A549 (cell line): ENCODE results near the gene OR4N5.

ENCODE experiments used
- CEBPB ChIP-seq, 2 experiments: fragments of >200 bp in 1 of 2; sonication (Bioruptor Twin) in 1 of 2; formaldehyde crosslinking in 1 of 2; IDR thresholded peaks; 2 replicates each; pipeline ENCODE4 v1.6.1; 2012 to 2016
- CTCF ChIP-seq: fragments of >200 bp; sonication (Bioruptor Twin); formaldehyde crosslinking; IDR thresholded peaks from 3 replicates; pipeline ENCODE4 v1.5.1; 2016
- E2F6 ChIP-seq: IDR thresholded peaks from 2 replicates; pipeline ENCODE4 v1.6.1; 2012; ENCODE audit warnings: low read depth, borderline replicate concordance
- EP300 ChIP-seq, 2 experiments: fragments of >200 bp; sonication (Bioruptor Twin); formaldehyde crosslinking; IDR thresholded peaks; 2 replicates in 1 of 2; 3 replicates in 1 of 2; pipeline ENCODE4 v1.6.1; 2016 to 2017
- FOXS1 ChIP-seq: fragments of 250-450 bp; sonication (Bioruptor Pico); IDR thresholded peaks from 2 replicates; pipeline ENCODE4 v1.5.0; 2020; ENCODE audit warnings: mild to moderate bottlenecking, moderate library complexity
- KDM1A ChIP-seq: fragments of 200-600 bp; sonication (generic); IDR thresholded peaks from 2 replicates; pipeline ENCODE4 v1.6.1; 2016; ENCODE audit warnings: low read depth, mild to moderate bottlenecking
- KDM5A ChIP-seq: fragments of 200-600 bp; sonication (generic); IDR thresholded peaks from 2 replicates; pipeline ENCODE4 v1.6.1; 2016; ENCODE audit warnings: antibody characterized with exemption, mild to moderate bottlenecking
- POLR2A ChIP-seq: IDR thresholded peaks from 2 replicates; pipeline ENCODE4 v1.6.1; 2012; ENCODE audit warnings: mild to moderate bottlenecking, low read length
- RCOR1 ChIP-seq: fragments of 150-350 bp; IDR thresholded peaks from 2 replicates; pipeline ENCODE4 v1.6.1; 2014; ENCODE audit warnings: antibody characterized with exemption, low read length, low read depth
- TP53 ChIP-seq: fragments of 250-450 bp; sonication (Bioruptor Pico); IDR thresholded peaks from 2 replicates; pipeline ENCODE4 v1.5.0; 2021; ENCODE audit warnings: mild to moderate bottlenecking, moderate library complexity
- USF2 ChIP-seq: fragments of 450-650 bp; IDR thresholded peaks from 2 replicates; pipeline ENCODE4 v1.6.1; 2014; ENCODE audit warnings: antibody characterized with exemption

- no peak for TF ChIP-seq USF2
- no peak for TF ChIP-seq CTCF
- no peak for TF ChIP-seq POLR2A
- no peak for TF ChIP-seq E2F6
- TF ChIP-seq KDM1A: no peak
- no peak for TF ChIP-seq CEBPB (IDR thresholded peaks at IDR 0.05)
- TF ChIP-seq FOXS1 (CRISPR knock-in tag): no peak
- TF ChIP-seq TP53: no peak
- TF ChIP-seq EP300 (IDR thresholded peaks at IDR 0.05): no peak
- TF ChIP-seq KDM5A: no peak
- no peak for TF ChIP-seq RCOR1
These were observed 52.0 kb downstream of the OR4N5 start, which contains the start of gene OR11G2 for GRCh38 chr14:20190596-20190995.
